ENCODE measurements around the gene BLVRB. TPM values are rescaled to one million over a fixed set of nuclear protein-coding genes. Genes with fewer than 3 reads are reported as not detected.

Gene BLVRB
- total and polyA plus RNA-seq, 10 of the 15 experiments (the other 5 are each of a cell fraction or from before 2014, with no cell fraction given): 6.3 to 53.3 (median 27.8) TPM

DNA sequence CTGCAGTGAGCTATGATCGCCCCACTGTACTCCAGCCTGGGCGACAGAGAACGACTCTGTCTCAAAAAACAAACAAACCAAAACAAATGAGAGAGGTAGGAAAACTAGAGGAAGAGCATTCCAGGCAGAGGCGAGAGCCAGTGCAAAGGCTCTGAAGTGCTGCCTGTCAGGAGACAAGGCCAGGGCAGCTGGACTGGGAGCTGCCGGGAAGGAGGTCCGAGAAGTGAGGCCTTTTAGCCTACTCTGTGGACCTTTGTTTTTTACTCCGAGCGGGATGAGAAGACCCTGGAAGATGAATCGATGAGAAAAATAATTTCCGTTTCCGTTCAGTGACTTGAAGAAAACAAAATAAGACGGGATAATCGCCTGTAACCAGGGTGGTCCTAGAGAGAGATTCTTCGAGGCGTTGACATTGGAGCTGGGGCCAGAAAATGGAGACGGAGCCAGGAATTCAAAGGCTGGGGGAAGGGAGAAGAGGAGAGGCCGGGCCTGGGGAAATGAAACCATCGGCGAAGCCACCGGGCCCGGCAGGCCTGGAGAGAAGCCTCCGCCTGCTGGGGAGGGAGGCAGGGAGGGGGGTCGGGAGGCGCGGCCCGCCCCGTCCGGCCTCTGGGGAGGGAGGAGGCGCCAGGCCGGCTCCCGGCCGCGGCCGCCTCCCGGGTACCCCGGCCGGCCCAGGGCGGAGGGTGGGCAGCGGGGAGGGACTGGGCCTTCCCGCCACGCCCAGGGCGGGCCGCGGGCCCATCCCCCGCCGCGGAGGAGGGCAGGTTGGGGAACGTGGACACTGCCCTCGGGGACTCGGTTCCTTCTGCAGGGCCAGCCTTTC is 31.9 kb downstream of the BLVRB start (continued):
- TF ChIP-seq NFXL1 (IDR thresholded peaks at IDR 0.05; ENCODE audit: borderline replicate concordance) (no peak), WRNIP1 (IDR thresholded peaks at IDR 0.05; ENCODE audit: borderline replicate concordance, low read depth, low read length) (no peak), RCOR1 (conservative IDR thresholded peaks at IDR 0.05; ENCODE audit: low read depth, low read length) (no peak), E2F4 (IDR thresholded peaks at IDR 0.05; ENCODE audit: low read depth, low read length) (no peak), IKZF2 (IDR thresholded peaks at IDR 0.05) (peak; percentile 75 to 76), USF1 (IDR thresholded peaks at IDR 0.05; ENCODE audit: borderline replicate concordance, extremely low read length, insufficient read depth, low read depth, low read length) (no peak), KDM1A (IDR thresholded peaks at IDR 0.05; ENCODE audit: borderline replicate concordance) (no peak), MEF2A (IDR thresholded peaks at IDR 0.05; ENCODE audit: insufficient read depth, low read depth, low read length) (no peak), SMAD5 (IDR thresholded peaks at IDR 0.05; ENCODE audit: low read depth) (no peak), MTA2 (IDR thresholded peaks at IDR 0.05; ENCODE audit: low read depth) (0 out of 2 replicates have a peak, but pooled peaks have one; percentile 29), MEF2B (IDR thresholded peaks at IDR 0.05; ENCODE audit: partially characterized antibody, poor library complexity, severe bottlenecking) (no peak), RFX5 (IDR thresholded peaks at IDR 0.05; ENCODE audit: low read depth, low read length) (no peak), RAD21 (IDR thresholded peaks at IDR 0.05; ENCODE audit: insufficient read depth, low read depth, low read length) (no peak), HCFC1 (IDR thresholded peaks at IDR 0.05; ENCODE audit: low read length) (no peak), STAT1 (conservative IDR thresholded peaks at IDR 0.05) (no peak), CHD2 (IDR thresholded peaks at IDR 0.05; ENCODE audit: borderline replicate concordance, low read depth, low read length) (0 out of 2 replicates have a peak, but pooled peaks have one; percentile 39), EZH2 (IDR thresholded peaks at IDR 0.05; ENCODE audit: borderline replicate concordance, control insufficient read depth, low read depth, low read length) (no peak), EP300 (IDR thresholded peaks at IDR 0.05; ENCODE audit: borderline replicate concordance in 1 of 2, control insufficient read depth in 1 of 2, low read depth in 2 of 2, low read length in 2 of 2) (peak in 1 of 2 experiments; percentile 24; a peak in 1 of 4 replicates), CBX3 (IDR thresholded peaks at IDR 0.05; ENCODE audit: borderline replicate concordance, low read depth) (no peak)
- TF ChIP-seq, protein P1, sequence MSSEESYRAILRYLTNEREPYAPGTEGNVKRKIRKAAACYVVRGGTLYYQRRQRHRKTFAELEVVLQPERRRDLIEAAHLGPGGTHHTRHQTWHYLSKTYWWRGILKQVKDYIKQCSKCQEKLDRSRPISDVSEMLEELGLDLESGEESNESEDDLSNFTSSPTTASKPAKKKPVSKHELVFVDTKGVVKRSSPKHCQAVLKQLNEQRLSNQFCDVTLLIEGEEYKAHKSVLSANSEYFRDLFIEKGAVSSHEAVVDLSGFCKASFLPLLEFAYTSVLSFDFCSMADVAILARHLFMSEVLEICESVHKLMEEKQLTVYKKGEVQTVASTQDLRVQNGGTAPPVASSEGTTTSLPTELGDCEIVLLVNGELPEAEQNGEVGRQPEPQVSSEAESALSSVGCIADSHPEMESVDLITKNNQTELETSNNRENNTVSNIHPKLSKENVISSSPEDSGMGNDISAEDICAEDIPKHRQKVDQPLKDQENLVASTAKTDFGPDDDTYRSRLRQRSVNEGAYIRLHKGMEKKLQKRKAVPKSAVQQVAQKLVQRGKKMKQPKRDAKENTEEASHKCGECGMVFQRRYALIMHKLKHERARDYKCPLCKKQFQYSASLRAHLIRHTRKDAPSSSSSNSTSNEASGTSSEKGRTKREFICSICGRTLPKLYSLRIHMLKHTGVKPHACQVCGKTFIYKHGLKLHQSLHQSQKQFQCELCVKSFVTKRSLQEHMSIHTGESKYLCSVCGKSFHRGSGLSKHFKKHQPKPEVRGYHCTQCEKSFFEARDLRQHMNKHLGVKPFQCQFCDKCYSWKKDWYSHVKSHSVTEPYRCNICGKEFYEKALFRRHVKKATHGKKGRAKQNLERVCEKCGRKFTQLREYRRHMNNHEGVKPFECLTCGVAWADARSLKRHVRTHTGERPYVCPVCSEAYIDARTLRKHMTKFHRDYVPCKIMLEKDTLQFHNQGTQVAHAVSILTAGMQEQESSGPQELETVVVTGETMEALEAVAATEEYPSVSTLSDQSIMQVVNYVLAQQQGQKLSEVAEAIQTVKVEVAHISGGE (CRISPR knock-in tag; IDR thresholded peaks at IDR 0.05): no peak
- TF ChIP-seq, protein P2, sequence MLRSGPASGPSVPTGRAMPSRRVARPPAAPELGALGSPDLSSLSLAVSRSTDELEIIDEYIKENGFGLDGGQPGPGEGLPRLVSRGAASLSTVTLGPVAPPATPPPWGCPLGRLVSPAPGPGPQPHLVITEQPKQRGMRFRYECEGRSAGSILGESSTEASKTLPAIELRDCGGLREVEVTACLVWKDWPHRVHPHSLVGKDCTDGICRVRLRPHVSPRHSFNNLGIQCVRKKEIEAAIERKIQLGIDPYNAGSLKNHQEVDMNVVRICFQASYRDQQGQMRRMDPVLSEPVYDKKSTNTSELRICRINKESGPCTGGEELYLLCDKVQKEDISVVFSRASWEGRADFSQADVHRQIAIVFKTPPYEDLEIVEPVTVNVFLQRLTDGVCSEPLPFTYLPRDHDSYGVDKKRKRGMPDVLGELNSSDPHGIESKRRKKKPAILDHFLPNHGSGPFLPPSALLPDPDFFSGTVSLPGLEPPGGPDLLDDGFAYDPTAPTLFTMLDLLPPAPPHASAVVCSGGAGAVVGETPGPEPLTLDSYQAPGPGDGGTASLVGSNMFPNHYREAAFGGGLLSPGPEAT (IDR thresholded peaks at IDR 0.05; ENCODE audit: low read depth): peak; percentile 82

All from GM12878 (cell line).